SK-N-SH (cell line): ENCODE data around the gene PDXP. TPM values are rescaled to one million over a fixed set of nuclear protein-coding genes. Genes with fewer than 3 reads are reported as not detected.

Source experiments
- CTCF ChIA-PET: fragments of 300-600, 350-600 bp; formaldehyde crosslinking; extraction: SDS; loops from one replicate; lab custom pipeline; 2021; lab: Yijun Ruan, JAX
- POLR2A ChIA-PET: fragments of 350-600 bp; sonication (Branson Sonifier 250); formaldehyde crosslinking; extraction: SDS; loops from one replicate; lab custom pipeline; 2020; ENCODE audit warnings: antibody characterized with exemption, inconsistent platforms; lab: Yijun Ruan, JAX
- DNase-seq: peaks from one replicate; pipeline ENCODE4 v3.0.0; 2012
- H2AFZ ChIP-seq: fragments of 200-600 bp; sonication (generic); 2 replicates; pipeline ENCODE4 v1.8.1; 2016; ENCODE audit warnings: antibody characterized with exemption, mild to moderate bottlenecking, low read depth
- H3F3A ChIP-seq: fragments of 200-600 bp; sonication (generic); replicated peaks from 2 replicates; pipeline ENCODE3; 2016; ENCODE audit warnings: antibody characterized with exemption, mild to moderate bottlenecking; ENCODE audit not compliant: insufficient read depth
- H3K27ac ChIP-seq, 2 experiments: fragments of 200-500 bp in 1 of 2; fragments of 200-600 bp in 1 of 2; sonication (Bioruptor generic) in 1 of 2; sonication (generic), shearing (Covaris generic) in 1 of 2; 2 replicates each; pipeline versions ENCODE4 v1.5.1 to v1.6.1; 2014 to 2016; ENCODE audit warnings: low read depth in 2 of 2, inconsistent platforms in 1 of 2, low read length in 1 of 2, mild to moderate bottlenecking in 1 of 2, mixed read lengths in 1 of 2
- H3K27me3 ChIP-seq: fragments of 200-600 bp; sonication (generic), shearing (Covaris generic); 2 replicates; pipeline ENCODE4 v1.6.1; 2016; ENCODE audit warnings: mixed run types; ENCODE audit not compliant: insufficient read depth
- H3K36me3 ChIP-seq, 2 experiments: fragments of 200-500 bp in 1 of 2; fragments of 200-600 bp in 1 of 2; sonication (Bioruptor generic) in 1 of 2; sonication (generic) in 1 of 2; replicated peaks in 1 of 2; 2 replicates each; pipeline versions ENCODE3 to v1.5.1; 2014 to 2016; ENCODE audit warnings: low read length in 1 of 2, mild to moderate bottlenecking in 1 of 2; ENCODE audit not compliant: insufficient read depth in 2 of 2, control insufficient read depth in 1 of 2
- H3K4me1 ChIP-seq, 2 experiments: fragments of 200-500 bp in 1 of 2; fragments of 200-600 bp in 1 of 2; sonication (Bioruptor generic) in 1 of 2; sonication (generic), shearing (Covaris generic) in 1 of 2; 2 replicates each; pipeline versions ENCODE4 v1.5.1 to v1.6.1; 2014 to 2016; ENCODE audit warnings: low read depth in 1 of 2, low read length in 1 of 2, mixed run types in 1 of 2; ENCODE audit not compliant: insufficient read depth in 2 of 2, control insufficient read depth in 1 of 2
- H3K4me2 ChIP-seq: fragments of 200-600 bp; sonication (generic), shearing (Covaris generic); 2 replicates; pipeline ENCODE4 v1.6.1; 2017; ENCODE audit warnings: mixed run types
- H3K4me3 ChIP-seq, 2 experiments: fragments of 200-500 bp in 1 of 2; fragments of 200-600 bp in 1 of 2; sonication (Bioruptor generic) in 1 of 2; sonication (generic), shearing (Covaris generic) in 1 of 2; 2 replicates each; pipeline versions ENCODE4 v1.5.1 to v1.8.1; 2014 to 2016; ENCODE audit warnings: low read depth in 2 of 2, inconsistent platforms in 1 of 2, low read length in 1 of 2, mild to moderate bottlenecking in 1 of 2, mixed read lengths in 1 of 2, moderate library complexity in 1 of 2
- H3K79me2 ChIP-seq: fragments of 200-600 bp; sonication (generic); 2 replicates; pipeline ENCODE4 v1.8.1; 2017; ENCODE audit warnings: mild to moderate bottlenecking; ENCODE audit not compliant: insufficient read depth
- H3K9ac ChIP-seq: fragments of 200-600 bp; sonication (generic); 2 replicates; pipeline ENCODE4 v1.6.1; 2017; ENCODE audit warnings: mixed run types
- H3K9me2 ChIP-seq: fragments of 200-600 bp; sonication (generic); 2 replicates; pipeline ENCODE4 v1.6.1; 2017; ENCODE audit warnings: mixed run types
- H3K9me3 ChIP-seq: fragments of 200-600 bp; sonication (generic); 2 replicates; pipeline ENCODE4 v1.6.1; 2017; ENCODE audit warnings: mixed run types, mild to moderate bottlenecking, moderate library complexity
- H4K20me1 ChIP-seq: fragments of 200-600 bp; sonication (generic); 2 replicates; pipeline ENCODE4 v1.6.1; 2017; ENCODE audit warnings: mild to moderate bottlenecking, mixed run types; ENCODE audit not compliant: insufficient read depth
- CHD2 ChIP-seq: fragments of 150-350 bp; IDR thresholded peaks from 2 replicates; pipeline ENCODE4 v1.6.1; 2018; ENCODE audit warnings: low read length; ENCODE audit not compliant: partially characterized antibody
- CTCF ChIP-seq: fragments of 200-600 bp; sonication (generic); IDR thresholded peaks from 2 replicates; pipeline ENCODE4 v1.6.1; 2017; ENCODE audit warnings: antibody characterized with exemption, mild to moderate bottlenecking, moderate library complexity
- EP300 ChIP-seq, 2 experiments: IDR thresholded peaks; 2 replicates each; pipeline versions ENCODE4 v1.4.0 to v1.6.1; 2012; ENCODE audit warnings: borderline replicate concordance in 1 of 2, low read depth in 1 of 2, low read length in 1 of 2
- EZH2phosphoT487 ChIP-seq: fragments of 200-600 bp; sonication (generic); IDR thresholded peaks from 2 replicates; pipeline ENCODE4 v1.6.1; 2017; ENCODE audit warnings: low read depth, mixed run types, mild to moderate bottlenecking, antibody characterized with exemption, moderate library complexity, borderline replicate concordance
- FOSL2 ChIP-seq: IDR thresholded peaks from 2 replicates; pipeline ENCODE4 v1.4.0; 2012; ENCODE audit warnings: low read depth, mild to moderate bottlenecking, moderate library complexity, borderline replicate concordance
- GABPA ChIP-seq: IDR thresholded peaks from 2 replicates; pipeline ENCODE4 v1.4.0; 2012; ENCODE audit warnings: low read depth, mild to moderate bottlenecking
- NFIC ChIP-seq: IDR thresholded peaks from 2 replicates; pipeline ENCODE4 v1.4.0; 2012; ENCODE audit warnings: borderline replicate concordance
- NRF1 ChIP-seq: IDR thresholded peaks from 2 replicates; pipeline ENCODE4 v1.6.1; 2012; ENCODE audit warnings: low read depth, mild to moderate bottlenecking, low read length
- PBX3 ChIP-seq: IDR thresholded peaks from 2 replicates; pipeline ENCODE4; 2012
- POLR2AphosphoS5 ChIP-seq: IDR thresholded peaks from 2 replicates; pipeline ENCODE4 v1.6.1; 2012; ENCODE audit warnings: low read depth, low read length
- RAD21 ChIP-seq: IDR thresholded peaks from 2 replicates; pipeline ENCODE4 v1.6.1; 2012; ENCODE audit warnings: mild to moderate bottlenecking, low read length
- RFX5 ChIP-seq: IDR thresholded peaks from 2 replicates; pipeline ENCODE4 v1.6.1; 2012; ENCODE audit warnings: mild to moderate bottlenecking, improper control_type of control experiment, low read length
- RXRA ChIP-seq: IDR thresholded peaks from 2 replicates; pipeline ENCODE4 v1.4.0; 2012; ENCODE audit warnings: low read depth, mild to moderate bottlenecking, borderline replicate concordance
- SIN3A ChIP-seq: IDR thresholded peaks from 2 replicates; pipeline ENCODE4 v1.6.1; 2012; ENCODE audit warnings: low read depth, mild to moderate bottlenecking, low read length, moderate library complexity, borderline replicate concordance
- SMC3 ChIP-seq: IDR thresholded peaks from 2 replicates; pipeline ENCODE4 v1.6.1; 2012; ENCODE audit warnings: low read depth, low read length, improper control_type of control experiment
- TAF1 ChIP-seq: IDR thresholded peaks from 2 replicates; pipeline ENCODE4 v1.6.1; 2012; ENCODE audit warnings: low read depth, mild to moderate bottlenecking, low read length, moderate library complexity, borderline replicate concordance
- TCF12 ChIP-seq: IDR thresholded peaks from 2 replicates; pipeline ENCODE4 v1.4.0; 2012
- YY1 ChIP-seq: IDR thresholded peaks from 2 replicates; pipeline ENCODE4 v1.4.0; 2012; ENCODE audit warnings: low read depth, mild to moderate bottlenecking
- ZBTB33 ChIP-seq: IDR thresholded peaks from 2 replicates; pipeline ENCODE4 v1.4.0; 2012; ENCODE audit warnings: low read depth, borderline replicate concordance
- WGBS: methylation state at CpG from one replicate; pipeline ENCODE4 v1.1.6; 2017; ENCODE audit warnings: low lambda C conversion rate; 5-methylcytosine and 5-hydroxymethylcytosine counted together
- polyA plus RNA-seq, 3 experiments: library from polyadenylated mRNA; depleted of rRNA; stranded (reverse); fragments of >200 nt; gene quantifications; 2 replicates each; pipeline ENCODE4 v1.2.3, GENCODE V29; 2012

Gene PDXP
- polyA plus RNA-seq, 1 of the 3 experiments (the other 2 are of a cell fraction): 22.5 TPM

- H3K27me3 ChIP-seq: no peaks in the 10 kb centered on the region
- H3K4me1 ChIP-seq: peaks cover 6 to 11% of the 10 kb centered on the region in 2 experiments; a peak in 2 of 4 replicates
- H3K36me3 ChIP-seq: peaks cover 10 to 15% of the 10 kb centered on the region in 2 experiments
- peak within 1 kb of the TSS; percentile 86 for H2AFZ ChIP-seq
- WGBS: 2% methylated on average over 18 of the region's 39 CpGs
- no peaks in the 10 kb centered on the region for H3K9me3 ChIP-seq
- CTCF ChIA-PET: interaction anchor here (0.6 to 6.2 kb wide), 28 partner anchors 8 to 154 kb away, joined by 3 to 65 read pairs (median 4); partner anchors contain the start of genes NOL12 and PDXP
- peak within 1 kb of the TSS; percentile 57 to 80 for H3K27ac ChIP-seq
- peak; percentile 95 for DNase-seq
- peaks cover 21% of the 10 kb centered on the region for H3F3A ChIP-seq
- peak within 1 kb of the TSS; percentile 84 for H3K9ac ChIP-seq
- peaks cover 17% of the 10 kb centered on the region for H3K79me2 ChIP-seq
- H4K20me1 ChIP-seq: no peaks in the 10 kb centered on the region
- H3K4me3 ChIP-seq: peak within 1 kb of the TSS; percentile 57 to 82
- TF ChIP-seq SIN3A: peak; percentile 38; the same call in 1 of the 2 replicates
- TF ChIP-seq RFX5: 0 out of 2 replicates have a peak, but pooled peaks have one; percentile 45
- TF ChIP-seq CHD2: peak; percentile 68
- 0 out of 2 replicates have a peak, but pooled peaks have one; percentile 16 for TF ChIP-seq PBX3
- peak; percentile 63 for TF ChIP-seq SMC3
- TF ChIP-seq TAF1: peak; percentile 8; the same call in 1 of the 2 replicates
- no peak for TF ChIP-seq NFIC
- peak; percentile 60; the same call in 1 of the 2 replicates for TF ChIP-seq POLR2AphosphoS5
- peak; percentile 64 for TF ChIP-seq RAD21
- TF ChIP-seq GABPA: no peak
- TF ChIP-seq TCF12: peak; percentile 5; the same call in 1 of the 2 replicates
- TF ChIP-seq CTCF: peak; percentile 61
- TF ChIP-seq ZBTB33: no peak
- no peak for TF ChIP-seq FOSL2
- TF ChIP-seq EP300 (IDR thresholded peaks at IDR 0.05; ENCODE audit: borderline replicate concordance in 1 of 2, low read depth in 1 of 2, low read length in 1 of 2): peak in 1 of 2 experiments; percentile 24; a peak in 1 of 4 replicates
- no peak for TF ChIP-seq YY1
- no peak; the same call in 1 of the 2 replicates for TF ChIP-seq RXRA
- TF ChIP-seq NRF1: peak; percentile 31; the same call in 1 of the 2 replicates
- TF ChIP-seq EZH2phosphoT487: no peak
- TF ChIP-seq, all 33 proteins: peak for 12
- Histone ChIP-seq H3K4me2 (peak within 1 kb of the TSS; percentile 89), H3K9me2 (no peaks in the 10 kb centered on the region)
- POLR2A ChIA-PET: interaction anchor here (0.8 to 1.6 kb wide), 3 partner anchors 11 to 35 kb away, joined by 3 to 4 read pairs (median 4); partner anchors contain the start of gene NOL12
Measured at GRCh38 chr22:37696657-37697537, 38.4 kb downstream of the PDXP start, which contains the start of gene TRIOBP. TRIOBP (plus strand) TSS chr22:37697048; CDS start chr22:37701366, 4,318 bp downstream.
